HG03095 (cell line): ENCODE results near the gene CHST11.
A peak's percentile ranks its signal among the peaks of the same experiment; 100 is the strongest.

ENCODE experiments used
- ATAC-seq: cut with Tn5 transposase; IDR thresholded peaks from one replicate; pipeline ENCODE4 v1.9.1; 2021; ENCODE audit warnings: moderate library complexity; ENCODE audit not compliant: unreplicated experiment

Gene CHST11

GRCh38 chr12:104748356-104748755 is 291.6 kb downstream of the CHST11 start:
- no peak for ATAC-seq

GRCh38 chr12:104748790-104749189 is 292.0 kb downstream of the CHST11 start:
- no peak for ATAC-seq

- ATAC-seq: no peak
Measured at GRCh38 chr12:104749545-104749944, 292.8 kb downstream of the CHST11 start.

DNA sequence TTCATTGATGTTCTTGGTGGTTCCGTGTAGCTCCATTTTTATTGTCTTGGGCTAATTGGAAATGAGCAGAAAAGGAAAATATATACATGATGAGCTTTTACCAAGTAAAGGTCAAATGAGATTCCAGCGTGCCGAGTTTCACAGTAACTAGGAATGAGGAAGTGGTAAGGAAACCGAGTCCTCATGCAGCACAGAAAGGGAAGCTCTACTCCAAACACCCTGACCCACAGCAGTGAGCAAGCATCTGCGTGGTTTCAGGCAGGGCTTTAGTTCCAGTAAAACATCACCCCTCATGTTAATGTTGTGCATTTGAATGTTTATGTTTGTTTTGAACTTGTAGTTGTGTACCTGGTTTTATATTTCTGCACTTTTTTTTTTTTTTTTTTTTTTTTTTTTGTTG is 293.3 kb downstream of the CHST11 start:
- no peak for ATAC-seq

- ATAC-seq: peak; percentile 33
Measured at GRCh38 chr12:104751120-104751519, 294.4 kb downstream of the CHST11 start.

- ATAC-seq: peak; percentile 71
Measured at GRCh38 chr12:104751594-104751993, 294.8 kb downstream of the CHST11 start.

DNA sequence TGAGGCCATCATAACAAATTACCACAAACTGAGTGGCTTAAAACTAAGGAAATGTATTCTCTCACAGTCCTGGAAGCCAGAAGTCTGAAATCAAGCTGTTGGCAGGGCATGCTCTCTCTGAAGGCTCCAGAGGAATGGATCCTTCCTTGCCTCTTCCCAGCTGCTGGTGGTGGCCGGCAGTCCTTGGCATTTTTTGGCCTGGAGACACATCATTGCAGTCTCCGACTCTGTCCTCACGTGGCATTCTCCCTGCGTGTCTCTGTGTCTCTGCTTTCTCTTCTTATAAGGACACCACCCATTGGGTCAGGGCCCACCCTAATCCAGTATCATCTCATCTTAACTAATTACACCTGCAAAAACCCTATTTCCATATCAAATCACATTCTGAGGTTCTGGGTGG is 295.3 kb downstream of the CHST11 start:
- ATAC-seq: no peak

DNA sequence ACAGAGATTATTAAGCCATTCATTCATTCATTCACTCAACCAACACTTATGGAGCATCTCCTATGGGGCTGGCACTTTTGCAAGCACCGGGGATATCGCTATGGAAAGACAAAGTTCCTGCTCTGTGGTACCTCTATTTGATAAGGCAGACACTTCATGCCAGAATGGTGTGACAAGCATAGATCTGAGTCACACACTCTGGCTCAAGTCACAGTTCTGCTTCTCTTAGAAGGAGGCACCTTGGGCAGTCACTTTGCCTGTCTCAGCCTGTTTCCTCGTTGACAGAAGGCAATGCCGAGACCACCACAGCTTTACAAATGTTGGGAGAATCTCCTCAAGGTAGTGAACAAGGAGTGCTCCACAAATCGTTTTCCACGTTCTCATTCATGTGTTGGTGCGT is 296.1 kb downstream of the CHST11 start:
- ATAC-seq: no peak

DNA sequence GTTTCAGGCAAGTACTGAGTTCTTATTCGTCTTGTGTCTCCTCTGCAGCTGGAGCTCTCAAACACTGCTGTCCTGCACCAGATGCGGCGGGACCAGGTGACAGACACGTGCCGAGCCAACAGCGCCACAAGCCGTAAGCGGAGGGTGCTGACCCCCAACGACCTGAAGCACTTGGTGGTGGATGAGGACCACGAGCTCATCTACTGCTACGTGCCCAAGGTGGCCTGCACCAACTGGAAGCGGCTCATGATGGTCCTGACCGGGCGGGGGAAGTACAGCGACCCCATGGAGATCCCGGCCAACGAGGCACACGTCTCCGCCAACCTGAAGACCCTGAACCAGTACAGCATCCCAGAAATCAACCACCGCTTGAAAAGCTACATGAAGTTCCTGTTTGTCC is 300.2 kb downstream of the CHST11 start:
- ATAC-seq: no peak

- no peak for ATAC-seq
Measured at GRCh38 chr12:104758771-104759170, 302.0 kb downstream of the CHST11 start.

DNA sequence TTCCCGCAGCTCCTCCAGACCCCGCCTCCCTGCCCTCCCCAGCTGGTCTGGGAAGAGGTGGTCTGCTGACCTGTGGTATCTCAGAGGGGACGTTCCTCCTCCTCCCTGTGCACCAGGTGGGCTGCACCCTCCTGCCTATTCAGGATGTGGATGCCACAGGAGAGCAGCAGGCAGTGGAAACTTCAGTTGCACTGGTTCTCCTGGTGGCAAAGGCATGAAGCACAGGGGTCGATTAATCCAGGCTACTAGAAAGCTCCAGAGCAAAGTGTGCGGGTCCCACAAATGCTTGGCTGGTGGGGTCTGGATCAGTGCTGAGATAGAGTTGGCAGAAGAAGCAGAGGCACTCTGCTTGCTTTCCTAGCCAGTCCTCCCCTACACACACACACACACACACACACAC is 304.3 kb downstream of the CHST11 start:
- no peak for ATAC-seq

DNA sequence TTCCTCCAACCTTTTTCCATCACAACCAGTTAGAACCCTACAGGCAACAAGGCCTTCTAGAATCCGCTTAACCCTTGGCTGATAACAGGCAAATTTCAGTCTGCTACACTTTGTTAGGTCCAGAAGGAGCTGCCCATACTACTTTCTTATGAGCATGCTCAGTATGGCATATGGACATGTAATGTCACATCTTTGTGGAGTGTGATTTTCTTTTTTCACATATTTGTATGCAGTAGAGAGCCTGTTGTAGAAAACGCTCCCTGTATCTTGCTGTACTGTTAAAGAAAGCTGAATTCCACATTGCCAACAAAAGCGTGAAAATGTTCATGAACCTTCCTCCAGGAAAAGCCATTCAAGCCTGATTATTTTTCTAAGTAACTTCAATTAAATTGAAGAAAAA is 304.9 kb downstream of the CHST11 start:
- ATAC-seq: no peak

DNA sequence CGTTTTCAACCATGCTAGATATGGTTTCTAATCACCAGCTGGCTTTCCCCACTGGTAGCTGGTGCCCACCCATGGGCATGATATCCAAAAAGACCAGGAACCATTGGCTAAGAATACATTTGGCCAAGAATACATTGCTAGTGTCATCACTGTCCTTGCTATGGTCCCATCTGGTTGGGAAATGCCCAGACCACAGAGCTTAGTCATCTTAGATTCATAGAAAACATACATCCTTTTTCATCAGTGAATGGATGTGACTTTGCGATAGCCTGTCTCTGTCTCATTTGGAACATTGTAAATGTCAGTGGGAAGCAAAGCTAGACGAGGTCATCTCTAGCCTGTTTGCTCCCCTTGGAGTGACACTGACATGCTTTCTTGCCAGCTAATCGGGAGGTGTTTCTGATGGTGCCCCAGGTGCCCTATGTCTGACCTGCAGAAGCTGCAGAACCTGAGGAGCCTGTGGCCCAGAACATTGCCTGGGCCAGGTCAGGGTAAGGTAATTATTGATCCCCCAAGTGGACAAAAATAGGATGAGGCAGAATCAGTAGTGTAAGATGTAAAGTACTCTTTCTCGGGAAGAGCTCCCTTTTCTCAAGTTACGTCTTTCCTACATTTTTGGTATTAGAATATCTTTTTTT is 306.5 kb downstream of the CHST11 start:
- ATAC-seq: peak; percentile 62

- no peak for ATAC-seq
Measured at GRCh38 chr12:104764225-104765091, 307.7 kb downstream of the CHST11 start.

DNA sequence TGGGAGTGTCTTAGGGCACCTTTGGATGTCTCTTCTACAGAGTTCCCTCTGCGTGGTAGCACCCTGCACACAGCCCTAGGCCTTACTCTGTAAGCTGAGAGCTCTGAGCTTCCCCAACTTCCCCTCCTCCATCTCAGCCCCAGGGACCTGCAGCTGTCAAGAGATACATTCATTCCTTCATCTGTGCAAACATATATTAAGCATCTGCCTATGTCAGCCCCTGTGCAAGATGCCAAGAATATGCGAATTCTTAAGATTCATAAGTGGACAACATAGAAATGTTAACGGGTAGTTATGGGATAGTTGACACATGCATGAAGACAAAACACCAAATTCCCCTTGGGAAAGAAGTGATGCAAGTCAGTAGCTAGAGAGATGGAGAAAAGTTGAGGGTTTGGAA is 310.5 kb downstream of the CHST11 start:
- ATAC-seq: no peak

DNA sequence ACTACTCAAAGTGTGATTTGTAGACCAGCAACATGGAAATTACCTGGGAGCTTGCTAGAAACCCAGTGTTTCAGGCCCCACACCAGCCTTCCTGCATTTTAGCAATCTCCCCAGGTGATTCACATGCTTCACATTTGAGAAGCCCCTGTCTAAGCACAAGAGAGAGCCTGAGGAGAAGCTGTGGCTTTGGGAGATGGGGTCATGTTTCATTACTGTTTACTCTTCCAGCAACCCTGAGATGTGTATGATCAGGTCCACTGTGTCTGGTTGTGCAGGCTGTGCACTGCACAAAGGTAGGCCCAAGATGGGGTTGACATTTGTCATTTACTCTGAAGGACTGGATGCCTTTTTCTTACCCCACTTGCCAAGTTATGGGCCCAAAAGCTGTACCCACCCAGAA is 311.3 kb downstream of the CHST11 start:
- no peak for ATAC-seq

DNA sequence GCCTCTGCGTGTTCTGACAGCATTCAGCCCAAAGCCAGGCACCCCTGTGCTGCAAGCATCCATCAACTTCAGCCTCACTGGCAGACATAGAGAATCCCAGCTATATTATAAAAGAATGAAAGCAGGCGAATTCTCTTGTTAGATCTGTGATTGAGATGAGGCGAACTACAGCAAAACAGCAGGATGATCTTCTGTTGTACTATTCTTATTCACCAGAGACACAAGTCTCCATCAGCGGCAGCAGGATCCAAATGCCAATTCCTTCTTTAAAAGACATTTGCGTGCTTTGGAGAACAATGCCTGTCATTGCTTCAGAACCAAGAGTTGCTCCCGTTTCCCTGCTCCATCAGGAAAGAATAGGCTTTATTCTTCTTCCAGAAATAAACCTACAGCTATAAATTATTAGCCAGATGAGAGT is 312.4 kb downstream of the CHST11 start:
- ATAC-seq: no peak

- ATAC-seq: no peak
Measured at GRCh38 chr12:104772336-104772735, 315.6 kb downstream of the CHST11 start.

- no peak for ATAC-seq
Measured at GRCh38 chr12:104775731-104776231, 319.0 kb downstream of the CHST11 start.

GRCh38 chr12:104779134-104779533 is 322.4 kb downstream of the CHST11 start:
- no peak for ATAC-seq

DNA sequence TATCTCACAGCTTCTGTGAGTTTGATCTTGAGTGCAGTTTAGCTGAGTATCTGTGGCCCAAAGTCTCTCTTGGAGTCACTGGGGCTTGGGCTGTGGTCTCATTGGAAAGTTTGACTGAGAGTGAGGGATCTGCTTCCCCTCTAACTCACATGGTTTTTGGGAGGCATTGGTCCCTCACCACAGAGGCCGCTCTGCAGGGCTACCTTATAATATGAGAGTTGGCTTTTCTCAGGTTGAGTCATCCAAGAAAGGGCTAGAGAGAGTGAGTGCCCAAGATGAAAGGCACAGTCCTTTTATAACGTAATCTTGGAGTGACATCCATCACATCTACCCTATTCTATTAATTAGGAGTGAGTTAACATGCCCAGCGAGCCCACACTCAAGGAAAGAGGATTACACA is 325.5 kb downstream of the CHST11 start:
- no peak for ATAC-seq

GRCh38 chr12:104784592-104784991 is 327.8 kb downstream of the CHST11 start:
- ATAC-seq: no peak
